HepG2 (cell line): ENCODE data around the gene GRAP. TPM values are rescaled to one million over a fixed set of nuclear protein-coding genes. Genes with fewer than 3 reads are reported as not detected.

Experiments used
- ADNP ChIP-seq: sonication (generic); formaldehyde crosslinking; IDR thresholded peaks from 2 replicates; pipeline ENCODE4 v1.4.0; 2020; ENCODE audit warnings: missing genetic modification reagents
- BHLHE40 ChIP-seq: IDR thresholded peaks from 2 replicates; pipeline ENCODE4 v1.6.1; 2011; ENCODE audit warnings: low read length, improper control_type of control experiment
- FOXP1 ChIP-seq, 2 experiments: fragments of 450-650 bp in 1 of 2; IDR thresholded peaks; 2 replicates each; pipeline ENCODE4 v1.6.1; 2017 to 2018; ENCODE audit warnings: antibody characterized with exemption in 1 of 2
- GTF2F1 ChIP-seq: fragments of 150-350 bp; IDR thresholded peaks from 2 replicates; pipeline ENCODE4 v1.6.1; 2014; ENCODE audit warnings: low read length
- HNF4A ChIP-seq: sonication (generic); formaldehyde crosslinking; IDR thresholded peaks from 2 replicates; pipeline ENCODE4 v1.4.0; 2020; ENCODE audit warnings: missing genetic modification reagents
- MATR3 ChIP-seq: sonication (generic); formaldehyde crosslinking; IDR thresholded peaks from 2 replicates; pipeline ENCODE4 v1.4.0; 2020; ENCODE audit warnings: missing genetic modification reagents
- MAX ChIP-seq: IDR thresholded peaks from 2 replicates; pipeline ENCODE4 v1.6.1; 2012; ENCODE audit warnings: inconsistent platforms
- MED13 ChIP-seq: sonication (generic); formaldehyde crosslinking; IDR thresholded peaks from 2 replicates; pipeline ENCODE4 v1.5.0; 2020; ENCODE audit warnings: missing genetic modification reagents
- MXD4 ChIP-seq: IDR thresholded peaks from 2 replicates; pipeline ENCODE4 v1.6.1; 2016; ENCODE audit warnings: mild to moderate bottlenecking, missing biosample characterization, missing genetic modification reagents
- NCOA1 ChIP-seq: sonication (generic); formaldehyde crosslinking; IDR thresholded peaks from 2 replicates; pipeline ENCODE4 v1.9.0; 2021; ENCODE audit warnings: missing genetic modification reagents
- SIN3B ChIP-seq: fragments of 150-350 bp; IDR thresholded peaks from 2 replicates; pipeline ENCODE4 v1.6.1; 2014; ENCODE audit warnings: low read length
- SMAD1 ChIP-seq: sonication (generic); formaldehyde crosslinking; IDR thresholded peaks from 2 replicates; pipeline ENCODE4 v1.4.0; 2020; ENCODE audit warnings: missing genetic modification reagents, low read depth, mild to moderate bottlenecking, borderline replicate concordance
- ZBTB1 ChIP-seq: sonication (generic); formaldehyde crosslinking; IDR thresholded peaks from 2 replicates; pipeline ENCODE4 v1.4.0; 2020; ENCODE audit warnings: missing genetic modification reagents, borderline replicate concordance
- ZNF121 ChIP-seq: sonication (generic); formaldehyde crosslinking; IDR thresholded peaks from 2 replicates; pipeline ENCODE4 v1.5.0; 2020; ENCODE audit warnings: mild to moderate bottlenecking, missing genetic modification reagents
- ZNF432 ChIP-seq: sonication (generic); formaldehyde crosslinking; IDR thresholded peaks from 2 replicates; pipeline ENCODE4 v1.5.0; 2020; ENCODE audit warnings: missing genetic modification reagents, mild to moderate bottlenecking, borderline replicate concordance
- ZNF530 ChIP-seq: sonication (generic); formaldehyde crosslinking; IDR thresholded peaks from 2 replicates; pipeline ENCODE4 v1.5.0; 2020; ENCODE audit warnings: low read depth, mild to moderate bottlenecking, missing genetic modification reagents
- ZNF550 ChIP-seq: sonication (generic); formaldehyde crosslinking; IDR thresholded peaks from 2 replicates; pipeline ENCODE4 v1.4.0; 2020; ENCODE audit warnings: mild to moderate bottlenecking, missing genetic modification reagents, borderline replicate concordance
- ZNF552 ChIP-seq: sonication (generic); formaldehyde crosslinking; IDR thresholded peaks from 2 replicates; pipeline ENCODE4 v1.9.0; 2022; ENCODE audit warnings: missing genetic modification reagents, mild to moderate bottlenecking, borderline replicate concordance
- ZNF557 ChIP-seq: sonication (generic); formaldehyde crosslinking; IDR thresholded peaks from 2 replicates; pipeline ENCODE4 v1.4.0; 2020; ENCODE audit warnings: missing genetic modification reagents
- ZNF580 ChIP-seq: IDR thresholded peaks from 2 replicates; pipeline ENCODE4 v1.6.1; 2016; ENCODE audit warnings: low read depth, borderline replicate concordance
- ZNF614 ChIP-seq: IDR thresholded peaks from 2 replicates; pipeline ENCODE4 v1.6.1; 2018; ENCODE audit warnings: missing biosample characterization, missing genetic modification reagents, inconsistent platforms, borderline replicate concordance
- ZNF646 ChIP-seq: sonication (generic); formaldehyde crosslinking; IDR thresholded peaks from 2 replicates; pipeline ENCODE4 v1.9.0; 2021; ENCODE audit warnings: mild to moderate bottlenecking, missing genetic modification reagents
- ZNF674 ChIP-seq: sonication (generic); formaldehyde crosslinking; IDR thresholded peaks from 2 replicates; pipeline ENCODE4 v1.5.0; 2020; ENCODE audit warnings: low read depth, mild to moderate bottlenecking, missing genetic modification reagents
- ZNF780A ChIP-seq: sonication (generic); formaldehyde crosslinking; IDR thresholded peaks from 2 replicates; pipeline ENCODE4 v1.8.0; 2022; ENCODE audit warnings: mild to moderate bottlenecking, missing genetic modification reagents, moderate library complexity
- polyA plus RNA-seq, 8 experiments: library from polyadenylated mRNA; depleted of rRNA in 3 of 8; stranded (reverse) in 7 of 8; unstranded in 1 of 8; fragments of >200 nt; fragmentation: Illumina TruSeq in 4 of 8; extraction: Trizol in 4 of 8; gene quantifications; 2 replicates each; pipeline versions ENCODE4 v1.2.1 to v1.2.3, GENCODE V29; 2011 to 2016; ENCODE audit warnings: low read depth in 4 of 8, missing spikeins in 1 of 8, mixed read lengths in 1 of 8; ENCODE audit not compliant: insufficient read depth in 1 of 8
- total RNA-seq, 5 experiments: library from RNA; depleted of rRNA; stranded (reverse); fragments of >200 nt; fragmentation: Illumina TruSeq; extraction: Trizol; gene quantifications; 2 replicates each; pipeline ENCODE4 v1.2.3, GENCODE V29; 2016; ENCODE audit warnings: low read depth in 1 of 5
- TF ChIP-seq, protein P1 (sequence below): sonication (generic); formaldehyde crosslinking; IDR thresholded peaks from 2 replicates; pipeline ENCODE4 v1.4.0; 2020; ENCODE audit warnings: missing genetic modification reagents

Gene GRAP
- total and polyA plus RNA-seq, 2 of the 13 experiments (the other 11 are each of a cell fraction or from before 2014, with no cell fraction given), result 0.77 to 1.7 TPM

DNA sequence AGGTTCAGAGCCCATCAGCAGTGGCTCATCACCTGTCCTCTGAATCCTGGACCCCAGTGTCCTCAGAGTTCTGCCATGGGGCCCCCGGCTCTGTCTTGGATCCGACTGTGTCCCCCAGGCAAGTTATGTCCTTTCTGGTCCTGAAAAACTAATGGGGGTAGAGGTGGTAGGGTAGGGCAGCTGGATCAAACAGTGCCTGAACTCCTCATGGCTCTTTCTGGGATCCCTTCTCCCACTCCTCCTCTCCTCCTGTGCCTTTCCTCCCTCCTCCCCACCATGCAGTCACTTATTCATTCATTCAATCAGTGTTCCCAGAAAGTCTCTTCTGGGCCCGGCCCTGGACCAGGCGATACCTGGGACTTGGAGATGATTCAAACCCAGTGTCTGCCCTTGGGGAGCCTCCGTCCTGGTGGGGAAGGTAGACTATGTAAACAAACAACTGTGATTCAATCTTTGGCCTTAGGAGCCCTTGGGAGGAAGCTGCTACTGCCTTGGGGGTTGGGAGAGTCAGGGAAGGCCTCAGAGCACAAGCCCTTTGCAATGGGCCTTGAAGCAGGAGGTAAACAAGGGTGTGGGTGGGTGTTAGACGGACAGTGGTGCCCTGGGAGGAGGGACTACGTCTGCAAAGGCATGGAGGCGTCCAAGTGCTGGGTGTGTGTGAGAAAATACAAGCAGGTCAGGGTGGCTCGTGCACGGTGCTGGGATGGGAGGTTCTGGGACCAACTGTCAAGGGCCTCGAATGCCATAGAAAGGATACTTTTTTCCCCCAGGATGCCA, 35.8 kb downstream of the GRAP start (continued):
- TF ChIP-seq ZNF121 (CRISPR knock-in tag), result no peak
- TF ChIP-seq SIN3B, result no peak
- TF ChIP-seq ADNP (CRISPR knock-in tag), result no peak
- no peak for TF ChIP-seq ZNF646 (CRISPR knock-in tag)
- no peak for TF ChIP-seq ZNF550
- TF ChIP-seq MAX, result no peak
- TF ChIP-seq ZNF614 (CRISPR knock-in tag), result no peak
- TF ChIP-seq HNF4A (CRISPR knock-in tag), result peak; percentile 57
- no peak for TF ChIP-seq MXD4 (CRISPR knock-in tag)
- TF ChIP-seq ZNF780A (CRISPR knock-in tag), result no peak
- TF ChIP-seq, protein P1, sequence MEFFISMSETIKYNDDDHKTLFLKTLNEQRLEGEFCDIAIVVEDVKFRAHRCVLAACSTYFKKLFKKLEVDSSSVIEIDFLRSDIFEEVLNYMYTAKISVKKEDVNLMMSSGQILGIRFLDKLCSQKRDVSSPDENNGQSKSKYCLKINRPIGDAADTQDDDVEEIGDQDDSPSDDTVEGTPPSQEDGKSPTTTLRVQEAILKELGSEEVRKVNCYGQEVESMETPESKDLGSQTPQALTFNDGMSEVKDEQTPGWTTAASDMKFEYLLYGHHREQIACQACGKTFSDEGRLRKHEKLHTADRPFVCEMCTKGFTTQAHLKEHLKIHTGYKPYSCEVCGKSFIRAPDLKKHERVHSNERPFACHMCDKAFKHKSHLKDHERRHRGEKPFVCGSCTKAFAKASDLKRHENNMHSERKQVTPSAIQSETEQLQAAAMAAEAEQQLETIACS, result no peak
- no peak for TF ChIP-seq ZBTB1 (CRISPR knock-in tag)
- TF ChIP-seq SMAD1 (CRISPR knock-in tag), result no peak
- no peak for TF ChIP-seq BHLHE40
- TF ChIP-seq ZNF557, result no peak
- no peak for TF ChIP-seq NCOA1
- no peak for TF ChIP-seq GTF2F1
- no peak for TF ChIP-seq FOXP1 (IDR thresholded peaks at IDR 0.05)
- TF ChIP-seq FOXP1 (CRISPR knock-in tag; IDR thresholded peaks at IDR 0.05), result peak; percentile 57
- TF ChIP-seq MATR3 (CRISPR knock-in tag), result no peak
- no peak for TF ChIP-seq ZNF552 (CRISPR knock-in tag)
- TF ChIP-seq ZNF432 (CRISPR knock-in tag), result no peak
- no peak for TF ChIP-seq ZNF530 (CRISPR knock-in tag)
- TF ChIP-seq ZNF580 (CRISPR knock-in tag), result no peak
- no peak for TF ChIP-seq ZNF674
- TF ChIP-seq MED13 (CRISPR knock-in tag), result no peak
